GM21390 (cell line): ENCODE results near the gene FAM118A.
"Not testable (repeated sequence)": the region's sequence is repeated elsewhere in the genome, so short reads cannot be mapped to it uniquely, and the experiment has no call there.

Experiments used
- ATAC-seq: cut with Tn5 transposase; IDR thresholded peaks from one replicate; pipeline ENCODE4 v1.9.1; 2021; ENCODE audit not compliant: unreplicated experiment

Gene FAM118A

GRCh38 chr22:45328822-45329529 is 19.2 kb downstream of the FAM118A start:
- ATAC-seq: no peak

DNA sequence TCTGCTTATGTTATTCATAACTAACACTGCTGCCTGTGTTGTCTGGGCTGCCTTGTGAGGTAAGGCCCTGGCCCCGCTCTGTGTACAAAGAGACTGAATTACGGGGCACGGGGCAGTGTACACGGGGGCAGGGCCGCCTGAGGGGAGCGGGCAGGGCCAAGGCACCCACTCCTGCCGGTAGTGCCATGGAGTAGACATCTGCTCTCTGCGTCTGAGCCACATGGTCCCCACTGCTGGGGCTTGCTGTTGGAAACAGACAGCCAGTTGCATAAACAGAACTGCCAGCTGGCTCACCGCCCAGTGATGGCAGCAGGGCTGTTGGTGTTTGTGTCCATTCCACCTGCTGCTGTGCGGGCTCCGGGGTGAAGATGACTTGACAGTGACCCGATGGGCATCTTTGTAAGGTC is 19.8 kb downstream of the FAM118A start:
- no peak for ATAC-seq

DNA sequence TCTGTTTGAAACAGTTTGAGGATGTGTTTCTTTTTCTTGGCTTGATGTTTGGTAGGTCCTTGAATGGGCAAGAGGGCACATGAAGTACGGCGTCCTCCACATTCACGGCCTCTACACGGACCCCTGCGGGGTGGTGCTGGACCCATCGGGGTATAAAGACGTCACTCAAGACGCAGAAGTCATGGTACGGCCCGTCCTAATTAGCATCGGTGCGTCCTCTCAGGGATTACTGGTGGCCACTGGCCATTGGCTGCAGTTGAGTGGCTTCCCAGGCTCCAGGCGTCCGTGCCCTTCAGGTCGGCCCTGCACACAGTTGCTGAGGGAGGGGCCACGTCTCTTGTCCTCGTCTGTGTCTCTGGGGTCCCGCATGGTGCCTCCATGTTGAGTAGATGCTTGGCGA is 20.8 kb downstream of the FAM118A start:
- ATAC-seq: no peak

GRCh38 chr22:45331486-45331885 is 21.8 kb downstream of the FAM118A start:
- ATAC-seq: no peak

DNA sequence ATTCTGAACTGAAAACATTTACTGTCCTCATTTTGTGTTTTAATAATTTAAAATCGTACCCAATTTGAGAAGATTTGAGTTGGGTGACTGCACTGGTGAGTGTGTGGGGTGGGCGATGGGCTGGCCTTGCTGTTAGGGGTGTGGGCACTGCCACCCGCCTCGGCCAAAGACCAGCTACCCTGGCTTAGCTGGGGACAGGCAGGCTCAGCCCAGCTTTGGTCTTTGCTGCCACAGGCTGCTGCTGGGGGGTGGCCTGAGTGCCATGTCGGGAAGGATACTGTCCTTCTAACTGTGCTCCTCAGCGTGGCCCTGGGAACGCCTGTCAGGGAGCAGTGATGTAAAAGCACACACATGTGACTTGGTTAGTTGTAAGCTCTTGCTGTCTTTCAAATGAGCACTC is 22.3 kb downstream of the FAM118A start:
- no peak for ATAC-seq

DNA sequence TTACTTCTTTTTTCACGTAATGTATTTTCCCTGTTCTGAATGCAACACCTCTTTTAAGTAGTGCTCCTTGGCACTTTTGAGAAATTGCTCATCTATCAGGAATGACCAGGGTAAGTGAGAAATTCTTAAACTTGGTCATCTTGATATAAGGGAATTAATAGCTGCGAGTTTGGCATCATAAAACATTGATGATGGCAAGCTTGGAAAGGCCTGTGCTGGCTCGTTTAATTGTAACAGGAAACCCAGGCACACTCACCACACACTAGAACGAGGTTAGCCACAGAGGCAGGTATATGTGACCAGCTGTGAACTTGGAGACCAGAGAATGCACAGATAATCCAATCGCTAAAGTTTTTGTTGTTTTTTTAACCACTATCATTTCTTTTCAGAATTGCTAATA is 24.3 kb downstream of the FAM118A start:
- no peak for ATAC-seq

GRCh38 chr22:45334528-45334927 is 24.8 kb downstream of the FAM118A start:
- ATAC-seq: no peak

GRCh38 chr22:45335021-45335818 is 25.5 kb downstream of the FAM118A start:
- ATAC-seq: no peak

DNA sequence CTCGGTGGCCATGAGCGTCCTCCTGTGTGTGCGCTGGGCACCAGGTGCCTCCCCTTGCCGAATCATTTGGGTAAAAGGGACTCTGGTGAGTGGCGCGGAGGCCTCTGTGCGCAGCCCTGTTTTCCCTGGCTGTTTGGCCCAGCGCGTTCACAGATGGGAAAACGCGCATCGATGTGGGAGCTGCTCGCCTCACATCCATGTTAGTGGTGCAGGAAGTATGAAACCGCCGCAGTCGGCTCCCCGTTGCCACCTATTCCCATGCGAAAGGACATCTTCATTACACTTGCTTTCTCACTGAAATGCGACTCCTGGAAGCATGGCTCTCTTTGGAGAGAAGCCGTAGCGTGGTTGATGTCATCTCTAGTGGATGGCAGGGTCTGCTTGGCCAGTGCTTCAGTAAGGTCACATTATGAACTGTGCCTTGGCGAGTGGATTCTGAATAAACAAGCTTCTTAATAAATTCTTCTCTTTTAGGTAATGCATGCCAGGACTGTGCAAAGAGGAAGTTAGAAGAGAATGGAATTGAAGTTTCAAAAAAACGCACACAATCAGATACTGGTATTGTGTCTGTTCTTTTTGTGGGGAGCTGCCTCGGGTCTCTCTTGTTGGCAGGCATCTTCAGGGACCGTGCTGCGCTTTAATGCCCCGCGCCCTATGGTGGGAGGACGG is 26.3 kb downstream of the FAM118A start:
- ATAC-seq: no peak

DNA sequence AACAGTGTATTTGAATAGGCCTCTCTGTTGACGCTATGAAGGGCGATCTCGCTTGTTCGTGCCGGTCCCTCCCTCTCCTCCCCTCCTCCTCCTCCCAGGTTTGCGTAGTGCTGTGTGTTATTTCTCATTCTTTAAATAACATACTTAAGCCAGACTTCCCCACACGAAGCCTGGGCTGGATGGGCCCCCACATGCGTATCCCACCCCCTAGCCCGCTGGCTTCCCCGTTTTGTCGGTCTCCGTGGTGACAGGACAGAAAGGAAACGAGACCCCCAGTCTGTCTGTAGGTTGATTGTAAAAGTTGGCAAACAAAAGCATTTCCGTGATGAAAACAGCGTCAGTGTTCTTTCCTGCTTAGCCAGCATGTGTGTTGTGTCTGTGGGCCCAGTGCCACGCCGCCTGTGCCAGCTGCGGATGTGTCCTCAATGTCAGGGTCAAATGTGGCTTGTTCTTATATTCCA is 27.3 kb downstream of the FAM118A start:
- no peak for ATAC-seq

DNA sequence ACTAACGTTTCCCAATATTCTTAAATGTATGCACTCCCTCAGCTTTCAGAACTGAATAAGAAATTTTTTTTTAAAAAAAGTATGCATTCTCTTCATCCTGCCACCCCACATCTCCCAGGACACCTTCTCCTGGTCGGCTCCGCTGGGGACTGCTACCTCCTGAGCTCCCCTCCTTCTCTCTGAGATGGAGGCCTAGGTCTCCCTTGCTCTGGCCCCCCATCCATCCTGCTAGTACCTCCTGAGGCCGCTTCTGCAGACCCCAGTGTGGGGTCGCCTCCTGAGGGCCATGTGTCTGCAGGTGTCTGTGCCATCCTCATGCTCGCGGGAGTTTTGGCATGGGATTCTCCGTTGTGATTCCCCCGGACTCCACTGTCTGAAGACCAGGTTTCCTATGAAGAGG is 27.8 kb downstream of the FAM118A start:
- ATAC-seq: no peak

GRCh38 chr22:45338795-45339194 is 29.1 kb downstream of the FAM118A start:
- ATAC-seq: no peak

- no peak for ATAC-seq
These were observed 30.6 kb downstream of the FAM118A start for GRCh38 chr22:45340323-45340722.

GRCh38 chr22:45341498-45341897 is 31.8 kb downstream of the FAM118A start:
- no peak for ATAC-seq

GRCh38 chr22:45343143-45343542 is 33.4 kb downstream of the FAM118A start:
- ATAC-seq: no peak

- no peak for ATAC-seq
These were observed 34.6 kb downstream of the FAM118A start for GRCh38 chr22:45344334-45344733.

GRCh38 chr22:45349916-45350315 is 40.2 kb downstream of the FAM118A start:
- no peak for ATAC-seq

DNA sequence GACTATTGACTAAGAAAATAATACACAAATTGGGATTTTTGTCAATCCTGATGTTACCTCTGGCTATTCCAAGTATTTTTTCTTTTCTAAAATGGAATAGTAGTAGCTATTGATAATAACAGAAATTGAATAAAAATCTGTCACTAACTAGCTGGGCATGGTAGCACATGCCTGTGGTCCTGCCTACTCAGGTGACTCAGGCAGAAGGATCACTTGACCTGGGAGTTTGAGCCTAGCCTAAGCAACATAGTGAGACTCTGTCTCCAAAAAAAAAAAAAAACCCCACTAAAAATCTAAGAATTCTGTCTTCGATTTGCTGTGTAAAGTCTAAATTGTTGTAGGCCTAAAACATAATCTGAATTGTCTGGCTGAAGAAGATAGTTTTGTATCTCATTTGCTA is 42.2 kb downstream of the FAM118A start:
- ATAC-seq: no peak

- not testable (repeated sequence) for ATAC-seq
These were observed 43.0 kb downstream of the FAM118A start for GRCh38 chr22:45352757-45353156.

GRCh38 chr22:45353786-45354185 is 44.1 kb downstream of the FAM118A start:
- no peak for ATAC-seq

GRCh38 chr22:45357490-45357889 is 47.8 kb downstream of the FAM118A start:
- no peak for ATAC-seq

- ATAC-seq: no peak
These were observed 48.4 kb downstream of the FAM118A start for GRCh38 chr22:45358127-45358526.
